NCI-H510A treated with DMSO at 0.1 percent for 48 hours (cell line): ENCODE measurements around the gene TIAM2.

ENCODE experiments used
- DNase-seq: peaks from one replicate; lab custom pipeline; 2025; lab: John Stamatoyannopoulos, UW

TIAM2 gene

GRCh38 chr6:155026022-155026705 lies 31.0 kb downstream of the TIAM2 start:
- DNase-seq: no peak

GRCh38 chr6:155026706-155027045 lies 31.6 kb downstream of the TIAM2 start:
- DNase-seq: no peak

- no peak for DNase-seq
Measured at GRCh38 chr6:155030148-155030720, 35.1 kb downstream of the TIAM2 start.

GRCh38 chr6:155031091-155031490 lies 36.0 kb downstream of the TIAM2 start:
- DNase-seq: no peak

- DNase-seq: no peak
Measured at GRCh38 chr6:155033021-155033791, 38.1 kb downstream of the TIAM2 start.

- DNase-seq: no peak
Measured at GRCh38 chr6:155036907-155037306, 41.8 kb downstream of the TIAM2 start.

GRCh38 chr6:155038104-155038503 lies 43.0 kb downstream of the TIAM2 start:
- DNase-seq: no peak

- DNase-seq: no peak
Measured at GRCh38 chr6:155038527-155038926, 43.4 kb downstream of the TIAM2 start.

DNA sequence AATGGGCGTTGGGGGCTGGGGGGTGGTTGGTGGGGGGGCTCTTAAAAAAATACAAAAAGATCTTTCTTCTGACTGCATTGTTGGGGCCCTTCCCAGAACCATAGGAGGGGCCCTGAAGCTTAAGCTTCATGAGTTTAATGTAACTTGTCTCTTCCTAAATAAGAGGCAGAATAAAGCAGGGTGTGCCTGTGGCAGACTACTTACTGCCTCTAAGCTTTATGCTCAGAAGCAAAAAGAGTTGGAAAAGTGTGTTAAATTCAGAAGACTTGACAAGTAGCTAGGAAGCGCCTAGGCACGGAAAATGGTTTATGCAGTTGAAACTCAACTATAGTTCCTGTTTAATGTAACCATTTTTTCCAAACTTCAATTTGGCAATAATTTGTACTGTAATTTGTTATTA lies 44.5 kb downstream of the TIAM2 start:
- no peak for DNase-seq

GRCh38 chr6:155040154-155040553 lies 45.0 kb downstream of the TIAM2 start:
- DNase-seq: no peak

- no peak for DNase-seq
Measured at GRCh38 chr6:155040901-155041650, 46.0 kb downstream of the TIAM2 start.

DNA sequence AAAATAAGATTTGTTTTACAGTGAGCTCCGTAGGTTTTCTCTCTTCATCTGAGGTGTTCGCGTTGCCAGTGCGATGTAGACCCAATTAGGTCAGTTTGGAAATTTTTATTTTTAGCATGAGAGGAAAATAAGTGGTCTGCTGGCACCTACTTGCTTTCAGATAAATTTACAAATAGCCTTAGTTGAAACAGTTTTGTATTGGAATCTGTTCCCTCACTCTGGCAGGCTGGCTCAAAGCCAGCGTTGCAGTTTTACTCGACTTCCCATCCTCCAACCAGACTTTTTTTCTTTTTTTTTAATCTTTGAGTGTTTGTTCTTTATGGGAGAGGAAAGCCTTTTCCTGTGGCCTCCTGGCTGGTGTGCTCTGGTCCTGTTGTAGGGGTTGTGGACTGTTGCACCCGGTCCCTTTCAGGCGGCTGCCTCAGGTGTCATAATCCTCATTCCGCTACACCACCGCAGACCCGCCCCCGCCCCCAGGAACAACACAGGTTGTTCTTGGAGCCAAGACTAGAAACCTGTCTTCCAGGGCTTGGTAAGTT lies 46.7 kb downstream of the TIAM2 start:
- DNase-seq: no peak

GRCh38 chr6:155042983-155043382 lies 47.9 kb downstream of the TIAM2 start:
- DNase-seq: no peak

- no peak for DNase-seq
Measured at GRCh38 chr6:155045561-155046404, 50.7 kb downstream of the TIAM2 start.

DNA sequence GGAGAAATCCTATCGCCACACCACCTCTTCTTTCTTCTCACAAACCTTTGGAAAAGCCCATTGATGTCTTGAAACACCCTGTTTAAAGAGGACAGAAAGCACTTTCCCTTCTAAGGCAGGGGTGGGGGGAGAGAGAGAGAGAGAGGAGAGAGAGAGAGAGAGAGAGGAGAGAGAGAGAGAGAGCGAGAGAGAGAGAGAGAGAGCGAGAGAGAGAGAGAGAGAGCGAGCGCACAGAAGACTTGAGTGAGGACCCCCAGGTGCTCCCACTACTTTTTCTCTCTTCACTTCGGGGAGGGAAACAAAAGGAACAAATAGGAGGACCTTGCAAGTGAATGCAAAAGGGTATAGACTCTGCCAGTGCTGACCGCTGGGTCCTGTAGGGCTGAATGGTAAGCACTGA lies 52.4 kb downstream of the TIAM2 start:
- no peak for DNase-seq

DNA sequence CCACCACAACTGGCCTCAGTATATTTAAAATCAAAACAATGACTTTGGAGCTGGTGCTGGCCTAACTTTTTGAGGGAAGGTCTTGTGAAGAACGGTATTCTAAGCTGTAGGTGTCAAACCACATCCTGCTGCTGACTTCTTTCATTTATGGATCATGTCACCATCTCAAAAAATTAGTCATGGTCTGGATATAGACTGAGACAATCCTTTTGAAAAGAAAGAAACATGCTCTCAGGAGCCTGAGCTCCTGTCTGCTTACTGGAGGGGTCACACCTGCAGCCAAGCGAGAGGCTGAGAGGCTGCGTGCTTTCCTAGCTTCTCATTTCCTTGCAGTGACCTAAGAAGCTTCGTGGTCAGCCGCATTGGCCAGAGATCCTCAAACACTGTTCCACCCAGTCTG lies 55.2 kb downstream of the TIAM2 start:
- no peak for DNase-seq

GRCh38 chr6:155054491-155055250 lies 59.6 kb downstream of the TIAM2 start:
- no peak for DNase-seq

DNA sequence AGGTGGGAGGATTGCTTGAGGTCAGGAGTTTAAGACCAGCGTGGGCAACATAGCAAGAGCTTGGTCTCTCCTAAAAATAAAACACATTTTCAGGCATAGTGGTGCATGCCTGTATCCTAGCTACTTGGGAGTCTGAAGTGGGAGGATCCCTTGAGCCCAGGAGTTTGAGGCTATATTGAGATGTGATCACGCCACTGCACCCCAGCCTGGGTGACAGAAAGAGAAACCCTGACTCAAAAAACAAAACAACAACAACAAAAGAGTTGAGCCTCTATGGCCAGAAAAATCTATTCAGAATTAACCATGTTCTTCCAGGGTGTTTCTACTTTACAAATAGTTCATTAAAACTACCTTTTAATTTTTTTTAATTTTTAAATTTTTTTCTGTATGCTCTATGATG lies 60.6 kb downstream of the TIAM2 start:
- no peak for DNase-seq

GRCh38 chr6:155056756-155057155 lies 61.6 kb downstream of the TIAM2 start:
- DNase-seq: no peak

DNA sequence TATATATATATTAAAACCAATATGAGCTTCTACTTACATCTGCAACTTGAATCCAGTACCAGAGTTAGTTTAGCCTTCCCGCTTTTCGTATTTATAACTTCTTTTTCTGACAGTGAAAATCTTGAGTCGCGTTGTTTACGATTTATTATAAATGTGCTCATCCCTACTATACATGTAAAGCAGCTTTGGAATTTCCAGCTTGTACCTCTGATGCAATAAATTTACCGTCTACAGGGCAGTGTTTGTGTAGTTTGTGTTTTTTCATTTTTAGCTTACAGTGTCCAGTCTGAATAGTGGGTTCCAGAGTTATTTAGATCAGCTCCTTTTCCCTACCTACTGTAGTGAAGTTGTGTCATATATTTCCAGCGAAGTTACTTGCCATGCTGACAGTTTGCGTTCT lies 66.3 kb downstream of the TIAM2 start:
- no peak for DNase-seq

GRCh38 chr6:155062866-155063341 lies 67.8 kb downstream of the TIAM2 start:
- DNase-seq: no peak
